ENCODE results near the gene SMYD3. TPM values are rescaled to one million over a fixed set of nuclear protein-coding genes. Genes with fewer than 3 reads are reported as not detected.
"Not testable (repeated sequence)": the region's sequence is repeated elsewhere in the genome, so short reads cannot be mapped to it uniquely, and the experiment has no call there.

SMYD3 gene
- total RNA-seq, 1 experiment from 2014 or later: 44.5 TPM

- DNase-seq (ENCODE audit: low spot score): not testable (repeated sequence)
Measured at GRCh38 chr1:246071561-246071960, 435.5 kb downstream of the SMYD3 start.

GRCh38 chr1:246069581-246069980, 437.5 kb downstream of the SMYD3 start:
- DNase-seq (ENCODE audit: low spot score): no peak

- DNase-seq (ENCODE audit: low spot score): no peak
Measured at GRCh38 chr1:246068619-246069509, 438.2 kb downstream of the SMYD3 start.

- DNase-seq (ENCODE audit: low spot score): no peak
Measured at GRCh38 chr1:246068217-246068512, 438.9 kb downstream of the SMYD3 start.

GRCh38 chr1:246067432-246068216, 439.5 kb downstream of the SMYD3 start:
- DNase-seq (ENCODE audit: low spot score): no peak

- DNase-seq (ENCODE audit: low spot score): no peak
Measured at GRCh38 chr1:246066573-246066972, 440.5 kb downstream of the SMYD3 start.

GRCh38 chr1:246065592-246065991, 441.5 kb downstream of the SMYD3 start:
- no peak for DNase-seq (ENCODE audit: low spot score)

GRCh38 chr1:246064891-246065290, 442.2 kb downstream of the SMYD3 start:
- no peak for DNase-seq (ENCODE audit: low spot score)

- no peak for DNase-seq (ENCODE audit: low spot score)
Measured at GRCh38 chr1:246063013-246063616, 444.0 kb downstream of the SMYD3 start.

- no peak for DNase-seq (ENCODE audit: low spot score)
Measured at GRCh38 chr1:246058466-246058865, 448.6 kb downstream of the SMYD3 start.

- DNase-seq (ENCODE audit: low spot score): no peak
Measured at GRCh38 chr1:246052603-246053002, 454.5 kb downstream of the SMYD3 start.

- DNase-seq (ENCODE audit: low spot score): no peak
Measured at GRCh38 chr1:246051909-246052518, 455.1 kb downstream of the SMYD3 start.

- no peak for DNase-seq (ENCODE audit: low spot score)
Measured at GRCh38 chr1:246048693-246049092, 458.4 kb downstream of the SMYD3 start.

- DNase-seq (ENCODE audit: low spot score): no peak
Measured at GRCh38 chr1:246043556-246043955, 463.5 kb downstream of the SMYD3 start.

GRCh38 chr1:246041360-246041759, 465.7 kb downstream of the SMYD3 start:
- no peak for DNase-seq (ENCODE audit: low spot score)

- no peak for DNase-seq (ENCODE audit: low spot score)
Measured at GRCh38 chr1:246040200-246040890, 466.7 kb downstream of the SMYD3 start.

GRCh38 chr1:246039584-246039983, 467.5 kb downstream of the SMYD3 start:
- no peak for DNase-seq (ENCODE audit: low spot score)

GRCh38 chr1:246037832-246038231, 469.2 kb downstream of the SMYD3 start:
- no peak for DNase-seq (ENCODE audit: low spot score)

GRCh38 chr1:246036175-246036574, 470.9 kb downstream of the SMYD3 start:
- DNase-seq (ENCODE audit: low spot score): no peak

- no peak for DNase-seq (ENCODE audit: low spot score)
Measured at GRCh38 chr1:246035060-246035541, 472.0 kb downstream of the SMYD3 start.

- DNase-seq (ENCODE audit: low spot score): no peak
Measured at GRCh38 chr1:246034630-246035029, 472.4 kb downstream of the SMYD3 start.

Data from A172 (cell line).